Measurements from ENCODE around the gene RIOK2. TPM values are rescaled to one million over a fixed set of nuclear protein-coding genes. Genes with fewer than 3 reads are reported as not detected.

RIOK2 gene
- total and polyA plus RNA-seq, 9 of the 15 experiments (the other 6 are each of a cell fraction or from before 2014, with no cell fraction given) = 22.9 to 97.6 (median 47.8) TPM

DNA sequence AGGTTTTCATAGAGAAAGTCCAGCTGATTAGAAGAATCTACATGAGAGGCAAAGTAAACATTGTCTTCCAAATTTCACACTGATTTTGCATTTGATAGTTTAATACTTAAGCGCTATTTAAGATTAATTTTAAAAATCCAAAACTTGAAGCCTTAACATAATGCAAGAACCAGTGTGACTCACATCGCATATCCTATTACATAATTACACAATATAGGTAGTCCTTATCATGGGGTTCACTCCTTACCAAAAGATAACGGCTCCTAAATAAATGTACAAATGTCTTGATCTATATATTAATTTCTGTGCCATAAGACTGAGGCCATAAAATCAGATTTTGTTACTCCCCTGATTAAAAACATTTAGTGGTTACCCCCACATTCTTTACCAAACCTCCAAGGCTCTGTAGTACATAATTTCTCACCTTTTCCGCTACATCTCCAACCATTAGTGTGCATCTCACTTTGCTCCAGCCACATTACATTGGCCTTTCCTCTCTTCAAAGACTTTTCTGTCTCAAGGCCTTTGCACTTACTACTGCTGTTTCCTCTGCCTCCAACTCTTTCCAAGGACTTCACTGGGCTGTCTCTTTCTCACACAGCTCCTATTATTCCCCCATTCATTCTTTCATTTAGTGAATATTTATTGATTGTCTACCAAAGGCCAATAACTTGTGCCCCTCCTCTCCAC is 1.0 kb downstream of the RIOK2 start:
- Histone ChIP-seq H3K27ac (ENCODE audit: extremely low read depth, low read depth, low read length) (no peak overlapping the region; the same call in 2 of the 3 replicates), H3K27me3 (ENCODE audit: control insufficient read depth in 2 of 2, insufficient read depth in 2 of 2, low read length in 2 of 2) (no peaks in the 10 kb centered on the region), H3K9me1 (ENCODE audit: control insufficient read depth, insufficient read depth, low read length) (no peaks in the 10 kb centered on the region), H2AFZ (ENCODE audit: low read depth, low read length) (no peak overlapping the region), H3K79me2 (ENCODE audit: control insufficient read depth, insufficient read depth, low read length) (peaks cover 44% of the 10 kb centered on the region), H3K4me2 (ENCODE audit: insufficient read depth, low read length) (peak overlapping the region; percentile 96), H4K20me1 (replicated peaks; ENCODE audit: control insufficient read depth, insufficient read depth, low read length) (no peaks in the 10 kb centered on the region), H3K36me3 (ENCODE audit: control insufficient read depth, insufficient read depth, low read length) (peaks cover 36% of the 10 kb centered on the region), H3K4me3 (peak overlapping the region; percentile 74), H3K9ac (ENCODE audit: insufficient read depth in 1 of 2, low read depth in 2 of 2, low read length in 2 of 2) (peak overlapping the region; percentile 77 to 88; a peak in 3 of 4 replicates), H3K9me3 (replicated peaks; ENCODE audit: control insufficient read depth, insufficient read depth, low read depth, low read length) (no peaks in the 10 kb centered on the region), H3K4me1 (replicated peaks in 1 of 2; ENCODE audit: control insufficient read depth in 2 of 2, insufficient read depth in 2 of 2, low read length in 2 of 2) (peaks cover 0 to 5% of the 10 kb centered on the region in 2 experiments; a peak in 3 of 5 replicates)
- CTCF ChIA-PET (ENCODE audit: low intra/inter-chr PET ratio) = no interaction called here
- in situ Hi-C loops (cut with MboI) (loop anchor here (25.0 kb wide), 1 partner anchor 1855 kb away; no protein-coding TSS in a partner anchor), intact Hi-C loops (cut with micrococcal nuclease) (no loop called here)
- ATAC-seq (no peak), DNase-seq (ENCODE audit: extremely low read depth in 1 of 4, low spot score in 3 of 4) (peak in 1 of 4 experiments; percentile 10), FAIRE-seq (no peak)
- TF ChIP-seq DPF2 (IDR thresholded peaks at IDR 0.05) = 0 out of 2 replicates have a peak, but pooled peaks have one; percentile 31
- peak; percentile 47; the same call in 1 of the 2 replicates for TF ChIP-seq FOSL1 (tag; conservative IDR thresholded peaks at IDR 0.05)
- TF ChIP-seq GABPB2 (CRISPR knock-in tag; conservative IDR thresholded peaks at IDR 0.05) = no peak
- TF ChIP-seq ATF3 (IDR thresholded peaks at IDR 0.05) = peak; percentile 53
- TF ChIP-seq ATF3 (CRISPR knock-in tag; conservative IDR thresholded peaks at IDR 0.05) = no peak
- TF ChIP-seq, protein P1, sequence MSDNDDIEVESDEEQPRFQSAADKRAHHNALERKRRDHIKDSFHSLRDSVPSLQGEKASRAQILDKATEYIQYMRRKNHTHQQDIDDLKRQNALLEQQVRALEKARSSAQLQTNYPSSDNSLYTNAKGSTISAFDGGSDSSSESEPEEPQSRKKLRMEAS (CRISPR knock-in tag; IDR thresholded peaks at IDR 0.05) = no peak
- no peak for TF ChIP-seq SOX6 (IDR thresholded peaks at IDR 0.05)
- peak; percentile 67 for TF ChIP-seq CEBPB (tag; IDR thresholded peaks at IDR 0.05)
- TF ChIP-seq ARID4B (CRISPR knock-in tag; IDR thresholded peaks at IDR 0.05) = no peak
- TF ChIP-seq NCOA2 (IDR thresholded peaks at IDR 0.05; ENCODE audit: partially characterized antibody in 2 of 2) = peak in 1 of 2 experiments; percentile 13
- TF ChIP-seq CEBPG (CRISPR knock-in tag; IDR thresholded peaks at IDR 0.05) = no peak
- TF ChIP-seq CEBPG (tag; conservative IDR thresholded peaks at IDR 0.05 in 1 of 2, IDR thresholded peaks at IDR 0.05 in 1 of 2) = peak in 1 of 2 experiments; percentile 63; a peak in 3 of 4 replicates
- 0 out of 2 replicates have a peak, but pooled peaks have one; percentile 20 for TF ChIP-seq JUND (IDR thresholded peaks at IDR 0.05; ENCODE audit: borderline replicate concordance, low read depth, low read length)
- TF ChIP-seq JUND (tag; IDR thresholded peaks at IDR 0.05; ENCODE audit: borderline replicate concordance, low read depth, low read length) = no peak; the same call in 2 of the 3 replicates
- no peak for TF ChIP-seq PTRF (tag; IDR thresholded peaks at IDR 0.05)
- TF ChIP-seq NFATC3 (IDR thresholded peaks at IDR 0.05) = no peak
- 10% methylated on average over 4 of the region's 4 CpGs for WGBS (ENCODE audit: insufficient coverage, low coverage, missing lambda C conversion rate)
- no TSS peak for BruUV-seq (replicated peaks)
- POLR2A ChIA-PET = interaction anchor here (1.4 to 1.6 kb wide), 2 partner anchors 15 to 374 kb away, joined by 3 to 6 read pairs; partner anchors contain the start of gene ERAP1

All from K562 (cell line).